ENCODE data around the gene DNM1. TPM values are rescaled to one million over a fixed set of nuclear protein-coding genes. Genes with fewer than 3 reads are reported as not detected.
A peak's percentile ranks its signal among the peaks of the same experiment; 100 is the strongest.

Gene DNM1
- total RNA-seq, 1 donor from 2014 or later, result 30.1 TPM

DNA sequence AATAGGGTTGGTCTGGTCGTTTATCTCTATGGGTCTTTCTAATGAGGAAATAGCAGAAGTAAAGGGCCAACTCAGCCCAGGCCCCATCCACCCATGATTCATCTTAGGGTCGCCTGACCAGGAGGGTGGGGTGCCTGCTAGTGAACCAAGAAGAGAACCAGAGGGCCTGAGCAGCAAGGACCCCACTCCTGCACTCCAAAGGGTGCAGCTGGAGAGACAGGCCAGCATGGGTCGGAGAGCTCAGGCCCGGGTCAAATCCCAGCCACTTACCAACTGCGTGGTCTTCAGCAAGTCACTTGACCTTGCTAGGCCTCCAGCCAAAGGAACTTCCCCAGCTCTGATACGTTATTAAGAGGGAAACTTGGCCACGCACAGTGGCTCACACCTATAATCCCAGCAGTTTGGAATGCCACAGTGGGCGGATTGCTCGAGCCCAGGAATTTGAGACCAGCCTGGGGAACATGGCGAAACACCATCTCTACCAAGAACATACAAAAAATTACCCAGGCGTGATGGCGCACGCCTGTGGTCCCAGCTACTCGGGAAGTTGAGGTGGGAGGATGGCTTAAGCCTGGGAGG, 38.8 kb upstream of the DNM1 start:
- H3K9me3 Mint-ChIP-seq, result no peaks in the 10 kb centered on the region
- H3K27ac ChIP-seq, result no peak overlapping the region
- peaks cover 9% of the 10 kb centered on the region for H3F3A ChIP-seq (ENCODE audit: low read depth)
- no peaks in the 10 kb centered on the region for H3K9me3 ChIP-seq (ENCODE audit: low read depth)
- peaks cover 6% of the 10 kb centered on the region for H3K4me1 Mint-ChIP-seq
- H2AFZ ChIP-seq (replicated peaks), result no peak overlapping the region
- no peak overlapping the region for H3K27ac Mint-ChIP-seq
- no peaks in the 10 kb centered on the region for H3K27me3 ChIP-seq
- H3K4me1 ChIP-seq, result peaks cover 5% of the 10 kb centered on the region
- peak overlapping the region; percentile 27 for H3K4me3 Mint-ChIP-seq
- peaks cover 24% of the 10 kb centered on the region for H3K36me3 Mint-ChIP-seq
- no peak overlapping the region for H3K9ac ChIP-seq
- no peak overlapping the region for H3K4me2 ChIP-seq
- no peak for DNase-seq (ENCODE audit: low spot score)
- no peak for TF ChIP-seq EZH2 (IDR thresholded peaks at IDR 0.05)
- TF ChIP-seq EZH2phosphoT487 (IDR thresholded peaks at IDR 0.05), result no peak
- TF ChIP-seq, protein P1, sequence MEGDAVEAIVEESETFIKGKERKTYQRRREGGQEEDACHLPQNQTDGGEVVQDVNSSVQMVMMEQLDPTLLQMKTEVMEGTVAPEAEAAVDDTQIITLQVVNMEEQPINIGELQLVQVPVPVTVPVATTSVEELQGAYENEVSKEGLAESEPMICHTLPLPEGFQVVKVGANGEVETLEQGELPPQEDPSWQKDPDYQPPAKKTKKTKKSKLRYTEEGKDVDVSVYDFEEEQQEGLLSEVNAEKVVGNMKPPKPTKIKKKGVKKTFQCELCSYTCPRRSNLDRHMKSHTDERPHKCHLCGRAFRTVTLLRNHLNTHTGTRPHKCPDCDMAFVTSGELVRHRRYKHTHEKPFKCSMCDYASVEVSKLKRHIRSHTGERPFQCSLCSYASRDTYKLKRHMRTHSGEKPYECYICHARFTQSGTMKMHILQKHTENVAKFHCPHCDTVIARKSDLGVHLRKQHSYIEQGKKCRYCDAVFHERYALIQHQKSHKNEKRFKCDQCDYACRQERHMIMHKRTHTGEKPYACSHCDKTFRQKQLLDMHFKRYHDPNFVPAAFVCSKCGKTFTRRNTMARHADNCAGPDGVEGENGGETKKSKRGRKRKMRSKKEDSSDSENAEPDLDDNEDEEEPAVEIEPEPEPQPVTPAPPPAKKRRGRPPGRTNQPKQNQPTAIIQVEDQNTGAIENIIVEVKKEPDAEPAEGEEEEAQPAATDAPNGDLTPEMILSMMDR (IDR thresholded peaks at IDR 0.05), result no peak
- peaks cover 13% of the 10 kb centered on the region for H4K20me1 ChIP-seq (ENCODE audit: low read depth)
- H3K79me2 ChIP-seq (ENCODE audit: low read depth), result peaks cover 10% of the 10 kb centered on the region
- H3K4me3 ChIP-seq, result no peak overlapping the region
- no peaks in the 10 kb centered on the region for H3K27me3 Mint-ChIP-seq (ENCODE audit: insufficient read depth, low read depth)
- no peaks in the 10 kb centered on the region for H3K36me3 ChIP-seq

DNA sequence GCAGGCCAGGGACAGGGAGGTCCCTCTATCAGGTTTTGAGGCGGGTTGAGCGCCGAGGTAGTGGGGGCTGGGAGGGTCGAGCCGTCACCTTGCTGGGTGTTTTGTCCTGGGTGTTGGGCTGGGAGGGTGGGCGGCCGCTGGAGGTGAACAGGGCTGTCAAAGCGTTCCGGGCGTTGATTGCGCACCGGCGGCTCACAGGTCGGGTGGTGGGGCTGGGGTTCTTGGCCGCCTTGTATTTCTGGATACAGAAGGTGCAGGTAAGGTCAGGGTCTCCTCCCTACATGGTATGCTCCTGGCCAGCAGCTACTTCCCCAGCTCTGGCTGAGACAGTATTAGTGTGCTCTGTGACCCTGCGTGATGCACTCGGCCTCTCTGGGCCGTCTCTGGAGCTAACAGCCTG, 37.0 kb upstream of the DNM1 start:
- Mint-ChIP-seq H3K27ac (no peak overlapping the region), H3K4me1 (peaks cover 3% of the 10 kb centered on the region), H3K4me3 (no peak overlapping the region), H3K9me3 (no peaks in the 10 kb centered on the region), H3K36me3 (peaks cover 27% of the 10 kb centered on the region), H3K27me3 (ENCODE audit: insufficient read depth, low read depth) (peaks cover 2% of the 10 kb centered on the region)
- H3K4me1 ChIP-seq, result peaks cover 2% of the 10 kb centered on the region
- no peaks in the 10 kb centered on the region for H3K27me3 ChIP-seq
- no peak overlapping the region for H3K27ac ChIP-seq
- no peak for TF ChIP-seq EZH2 (IDR thresholded peaks at IDR 0.05)
- peaks cover 13% of the 10 kb centered on the region for H4K20me1 ChIP-seq (ENCODE audit: low read depth)
- DNase-seq (ENCODE audit: low spot score), result no peak
- H3K9ac ChIP-seq, result no peak overlapping the region
- H3K4me2 ChIP-seq, result no peak overlapping the region
- no peaks in the 10 kb centered on the region for H3K36me3 ChIP-seq
- H3K79me2 ChIP-seq (ENCODE audit: low read depth), result peaks cover 4% of the 10 kb centered on the region
- no peak overlapping the region for H3K4me3 ChIP-seq
- H3F3A ChIP-seq (ENCODE audit: low read depth), result peaks cover 9% of the 10 kb centered on the region
- H2AFZ ChIP-seq (replicated peaks), result no peak overlapping the region
- H3K9me3 ChIP-seq (ENCODE audit: low read depth), result no peaks in the 10 kb centered on the region

DNA sequence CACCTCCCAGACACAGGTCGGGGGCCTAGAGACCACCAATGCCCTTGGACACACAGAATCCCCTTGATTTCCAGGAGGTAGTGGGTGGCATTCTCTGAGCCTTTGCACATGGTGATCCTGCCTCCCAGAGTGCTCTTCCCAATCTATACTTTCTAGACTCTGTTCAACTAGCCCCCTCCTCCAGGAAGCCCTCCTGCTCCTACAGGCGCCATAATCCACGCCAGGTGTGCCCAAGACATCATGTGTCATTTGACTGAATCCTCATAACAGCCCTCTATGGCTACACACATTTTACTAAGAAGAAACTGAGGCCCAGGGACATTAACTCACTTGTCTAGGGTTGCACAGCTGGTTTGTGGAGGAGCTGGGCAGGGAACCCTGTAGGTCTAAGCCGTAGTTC, 36.0 kb upstream of the DNM1 start:
- no peaks in the 10 kb centered on the region for H3K4me1 Mint-ChIP-seq
- no peak overlapping the region for H3K9ac ChIP-seq
- peaks cover 8% of the 10 kb centered on the region for H4K20me1 ChIP-seq (ENCODE audit: low read depth)
- no peak overlapping the region for H3K4me3 Mint-ChIP-seq
- peaks cover 4% of the 10 kb centered on the region for H3F3A ChIP-seq (ENCODE audit: low read depth)
- no peak overlapping the region for H2AFZ ChIP-seq (replicated peaks)
- no peak overlapping the region for H3K4me3 ChIP-seq
- no peaks in the 10 kb centered on the region for H3K27me3 ChIP-seq
- TF ChIP-seq, protein P1 (IDR thresholded peaks at IDR 0.05), result no peak
- TF ChIP-seq EZH2 (IDR thresholded peaks at IDR 0.05) (no peak), EZH2phosphoT487 (IDR thresholded peaks at IDR 0.05) (no peak)
- H3K27me3 Mint-ChIP-seq (ENCODE audit: insufficient read depth, low read depth), result peaks cover 2% of the 10 kb centered on the region
- no peak overlapping the region for H3K27ac ChIP-seq
- H3K4me2 ChIP-seq, result no peak overlapping the region
- peaks cover 28% of the 10 kb centered on the region for H3K36me3 Mint-ChIP-seq
- H3K79me2 ChIP-seq (ENCODE audit: low read depth), result no peaks in the 10 kb centered on the region
- DNase-seq (ENCODE audit: low spot score), result no peak
- no peaks in the 10 kb centered on the region for H3K4me1 ChIP-seq
- H3K36me3 ChIP-seq, result no peaks in the 10 kb centered on the region
- H3K9me3 Mint-ChIP-seq, result no peaks in the 10 kb centered on the region
- no peak overlapping the region for H3K27ac Mint-ChIP-seq
- no peaks in the 10 kb centered on the region for H3K9me3 ChIP-seq (ENCODE audit: low read depth)

DNA sequence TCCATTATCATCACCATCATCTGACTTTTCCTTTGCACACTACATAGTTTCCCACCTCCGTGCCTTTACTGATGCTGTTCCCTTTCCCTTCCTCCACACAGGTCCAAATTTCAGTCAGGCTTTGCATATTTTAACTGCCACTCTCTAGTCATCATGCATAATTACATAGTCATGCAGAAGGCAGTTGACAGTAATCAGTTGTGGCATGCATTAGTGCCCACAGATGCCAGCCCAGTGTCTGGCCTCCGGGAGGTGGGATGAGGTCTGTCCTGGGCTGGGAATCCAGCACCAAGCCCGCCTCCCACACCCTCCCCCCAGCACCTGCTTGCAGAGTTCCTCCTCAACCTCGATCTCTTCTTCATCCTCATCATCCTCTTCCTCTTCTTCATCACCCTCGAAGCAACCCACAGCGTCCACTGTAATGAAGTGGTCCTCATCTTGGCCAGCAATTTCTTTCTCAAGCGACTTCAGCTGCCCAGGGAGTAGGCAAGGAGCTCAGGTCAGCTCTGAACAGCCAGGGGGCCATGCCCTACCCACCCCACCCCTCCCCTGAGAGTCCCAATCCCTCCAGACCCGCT, 34.4 kb upstream of the DNM1 start:
- DNase-seq (ENCODE audit: low spot score), result no peak
- Mint-ChIP-seq H3K27ac (peak overlapping the region; percentile 11), H3K9me3 (no peaks in the 10 kb centered on the region), H3K4me3 (peak overlapping the region; percentile 17), H3K36me3 (peaks cover 26% of the 10 kb centered on the region), H3K4me1 (no peaks in the 10 kb centered on the region), H3K27me3 (ENCODE audit: insufficient read depth, low read depth) (peaks cover 2% of the 10 kb centered on the region)
- Histone ChIP-seq H3K4me2 (no peak overlapping the region), H2AFZ (replicated peaks) (no peak overlapping the region), H4K20me1 (ENCODE audit: low read depth) (no peaks in the 10 kb centered on the region), H3F3A (ENCODE audit: low read depth) (no peaks in the 10 kb centered on the region), H3K9me3 (ENCODE audit: low read depth) (no peaks in the 10 kb centered on the region), H3K79me2 (ENCODE audit: low read depth) (no peaks in the 10 kb centered on the region), H3K4me1 (no peaks in the 10 kb centered on the region), H3K9ac (no peak overlapping the region), H3K27me3 (no peaks in the 10 kb centered on the region), H3K4me3 (no peak overlapping the region), H3K27ac (no peak overlapping the region), H3K36me3 (no peaks in the 10 kb centered on the region)
- TF ChIP-seq EZH2phosphoT487 (IDR thresholded peaks at IDR 0.05) (no peak), EZH2 (IDR thresholded peaks at IDR 0.05) (no peak)
- TF ChIP-seq, protein P1 (IDR thresholded peaks at IDR 0.05), result no peak

Measured in neural progenitor cell (in vitro differentiated cells).